ENCODE results near the gene DSTN.

GRCh38 chr20:17617868-17618672 lies 48.2 kb downstream of the DSTN start:
- TF ChIP-seq, protein P1, sequence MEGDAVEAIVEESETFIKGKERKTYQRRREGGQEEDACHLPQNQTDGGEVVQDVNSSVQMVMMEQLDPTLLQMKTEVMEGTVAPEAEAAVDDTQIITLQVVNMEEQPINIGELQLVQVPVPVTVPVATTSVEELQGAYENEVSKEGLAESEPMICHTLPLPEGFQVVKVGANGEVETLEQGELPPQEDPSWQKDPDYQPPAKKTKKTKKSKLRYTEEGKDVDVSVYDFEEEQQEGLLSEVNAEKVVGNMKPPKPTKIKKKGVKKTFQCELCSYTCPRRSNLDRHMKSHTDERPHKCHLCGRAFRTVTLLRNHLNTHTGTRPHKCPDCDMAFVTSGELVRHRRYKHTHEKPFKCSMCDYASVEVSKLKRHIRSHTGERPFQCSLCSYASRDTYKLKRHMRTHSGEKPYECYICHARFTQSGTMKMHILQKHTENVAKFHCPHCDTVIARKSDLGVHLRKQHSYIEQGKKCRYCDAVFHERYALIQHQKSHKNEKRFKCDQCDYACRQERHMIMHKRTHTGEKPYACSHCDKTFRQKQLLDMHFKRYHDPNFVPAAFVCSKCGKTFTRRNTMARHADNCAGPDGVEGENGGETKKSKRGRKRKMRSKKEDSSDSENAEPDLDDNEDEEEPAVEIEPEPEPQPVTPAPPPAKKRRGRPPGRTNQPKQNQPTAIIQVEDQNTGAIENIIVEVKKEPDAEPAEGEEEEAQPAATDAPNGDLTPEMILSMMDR (IDR thresholded peaks at IDR 0.05 in 2 of 3, conservative IDR thresholded peaks at IDR 0.05 in 1 of 3; ENCODE audit: borderline replicate concordance in 1 of 3, insufficient read depth in 1 of 3, low read depth in 2 of 3, low read length in 2 of 3) = no peak
- TF ChIP-seq RAD21 (IDR thresholded peaks at IDR 0.05; ENCODE audit: low read depth) (no peak), EZH2phosphoT487 (IDR thresholded peaks at IDR 0.05; ENCODE audit: borderline replicate concordance) (no peak), ZNF274 (IDR thresholded peaks at IDR 0.05; ENCODE audit: low read depth, low read length) (no peak), EZH2 (IDR thresholded peaks at IDR 0.05) (no peak)
